GM19193 (cell line): ENCODE measurements around the gene LMO4.

Experiments
- POLR2A ChIP-seq: IDR thresholded peaks from 4 replicates; pipeline ENCODE4 v1.6.1; 2011; ENCODE audit not compliant: insufficient read depth, insufficient read length; ENCODE audit errors: extremely low read depth

LMO4 gene, protein sequence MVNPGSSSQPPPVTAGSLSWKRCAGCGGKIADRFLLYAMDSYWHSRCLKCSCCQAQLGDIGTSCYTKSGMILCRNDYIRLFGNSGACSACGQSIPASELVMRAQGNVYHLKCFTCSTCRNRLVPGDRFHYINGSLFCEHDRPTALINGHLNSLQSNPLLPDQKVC

GRCh38 chr1:87328272-87329050 lies at the start of gene LMO4:
LMO4 (plus strand) TSS chr1:87328880; CDS start chr1:87332016, 3,136 bp downstream.
- TF ChIP-seq POLR2A = peak; percentile 82

DNA sequence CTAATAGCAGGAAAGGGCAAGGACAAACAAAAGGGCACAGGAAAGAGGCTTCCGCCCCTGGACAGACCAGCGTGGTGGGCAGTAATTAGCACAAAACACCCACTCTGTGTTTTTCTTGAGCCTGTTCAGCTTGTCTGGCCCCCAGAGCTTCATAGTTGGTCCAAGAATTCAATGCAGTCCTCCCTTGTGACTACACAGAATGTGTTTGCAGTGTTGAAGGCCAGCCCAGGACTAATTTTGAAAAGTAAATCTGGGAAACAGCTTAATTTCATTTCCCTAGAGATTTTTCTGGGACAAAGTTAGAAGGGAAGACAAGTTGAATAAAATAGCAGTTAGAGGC lies 49.2 kb upstream of the LMO4 start:
- no peak for TF ChIP-seq POLR2A

DNA sequence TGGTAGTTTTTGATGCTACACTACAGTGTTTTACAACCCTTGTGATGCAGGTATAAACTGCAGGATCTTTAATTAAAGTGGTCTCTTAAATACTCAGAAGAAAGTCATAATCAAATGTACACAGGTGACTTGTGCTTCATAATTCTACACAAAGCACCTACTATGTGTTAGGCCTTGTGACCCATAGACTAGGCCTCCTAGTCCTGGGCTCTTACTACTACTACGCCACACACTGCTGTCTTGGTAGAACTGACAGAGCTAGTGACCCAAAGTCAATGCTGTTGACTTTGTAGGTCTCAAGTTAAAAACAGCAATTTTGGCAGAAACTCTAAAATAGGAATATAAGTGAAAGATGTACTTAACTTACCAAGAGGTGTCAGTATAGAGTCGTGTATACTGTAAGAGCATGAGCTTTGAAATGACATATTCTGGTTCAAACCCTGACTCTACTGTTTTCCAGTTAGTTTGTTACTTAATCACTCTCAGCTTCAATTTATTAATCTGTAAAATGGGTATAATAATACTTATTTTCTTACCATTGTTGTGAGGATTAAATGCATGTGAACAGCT lies 48.6 kb upstream of the LMO4 start:
- TF ChIP-seq POLR2A = no peak

- no peak for TF ChIP-seq POLR2A
Measured at GRCh38 chr1:87284456-87285240, 44.0 kb upstream of the LMO4 start.

DNA sequence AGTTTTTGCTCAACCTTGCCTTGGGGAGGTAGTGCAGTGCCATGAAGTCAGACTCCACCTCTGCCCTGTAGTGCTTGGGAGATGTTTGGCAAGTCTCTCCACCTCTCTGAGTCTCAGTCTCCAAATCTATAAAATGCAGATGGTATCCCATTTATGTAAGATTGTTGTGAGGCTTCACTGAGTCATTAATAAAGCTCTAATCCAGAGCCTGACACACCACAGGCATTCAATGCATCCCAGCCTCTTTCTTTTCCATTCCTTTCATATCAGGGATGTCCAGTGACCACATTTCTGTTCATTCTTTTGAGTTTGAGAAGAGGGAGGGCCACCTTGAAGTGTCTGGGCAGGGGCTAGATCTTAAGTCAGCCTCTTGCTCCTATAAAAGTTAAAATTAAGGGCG lies 37.6 kb upstream of the LMO4 start:
- no peak for TF ChIP-seq POLR2A

GRCh38 chr1:87292684-87293493 lies 35.8 kb upstream of the LMO4 start:
- TF ChIP-seq POLR2A = no peak

GRCh38 chr1:87294633-87295032 lies 34.0 kb upstream of the LMO4 start:
- TF ChIP-seq POLR2A = no peak

DNA sequence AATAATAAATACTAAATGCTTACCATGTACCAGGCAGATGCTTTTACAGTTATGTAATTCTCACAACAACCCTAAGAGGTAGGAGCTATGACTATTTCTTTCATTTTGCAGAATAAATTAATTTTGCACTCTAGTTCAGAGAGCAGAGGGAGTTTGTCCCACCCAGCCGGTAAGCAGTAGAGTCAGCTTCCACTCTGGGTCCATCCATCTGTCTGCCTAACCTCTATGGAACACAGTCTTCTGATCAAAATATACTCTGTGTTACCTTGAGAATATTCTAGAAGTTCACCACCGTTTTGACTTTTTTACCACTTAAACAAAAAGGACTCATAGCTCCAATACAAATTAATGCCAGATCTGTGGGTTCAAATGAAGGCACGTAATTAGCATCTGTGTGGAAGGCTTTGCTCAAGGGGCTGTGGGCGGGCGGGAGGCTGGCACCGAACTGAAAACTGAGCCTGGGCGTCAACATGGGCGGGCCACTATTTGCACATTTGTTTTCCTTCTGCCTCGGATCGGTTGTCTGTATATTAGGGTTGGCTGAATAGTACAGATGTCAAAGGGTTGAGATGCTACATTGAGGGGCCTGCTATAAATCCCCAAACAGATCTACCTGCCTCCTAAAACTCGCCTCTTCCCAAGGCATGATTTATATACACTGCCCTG lies 33.1 kb upstream of the LMO4 start:
- TF ChIP-seq POLR2A = no peak

DNA sequence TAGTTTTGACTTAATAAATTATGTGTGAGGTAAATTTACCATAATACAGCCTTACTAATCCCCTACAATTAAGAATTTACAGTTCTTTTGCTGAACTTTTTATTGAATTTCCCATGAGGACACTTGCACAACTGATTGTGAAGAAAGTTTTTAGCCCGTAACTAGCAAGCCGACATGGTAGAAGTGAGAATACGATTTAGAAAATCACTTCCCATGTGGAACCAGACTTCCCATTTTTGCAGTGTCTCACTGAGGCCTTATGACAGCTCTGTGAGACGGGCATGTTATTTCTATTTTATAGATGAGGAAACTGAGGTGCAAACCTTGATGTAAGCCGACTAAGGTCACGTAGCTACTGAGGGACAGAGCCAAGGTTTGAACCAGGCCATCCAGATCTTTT lies 32.5 kb upstream of the LMO4 start:
- no peak for TF ChIP-seq POLR2A

- no peak for TF ChIP-seq POLR2A
Measured at GRCh38 chr1:87299661-87300060, 29.0 kb upstream of the LMO4 start.

DNA sequence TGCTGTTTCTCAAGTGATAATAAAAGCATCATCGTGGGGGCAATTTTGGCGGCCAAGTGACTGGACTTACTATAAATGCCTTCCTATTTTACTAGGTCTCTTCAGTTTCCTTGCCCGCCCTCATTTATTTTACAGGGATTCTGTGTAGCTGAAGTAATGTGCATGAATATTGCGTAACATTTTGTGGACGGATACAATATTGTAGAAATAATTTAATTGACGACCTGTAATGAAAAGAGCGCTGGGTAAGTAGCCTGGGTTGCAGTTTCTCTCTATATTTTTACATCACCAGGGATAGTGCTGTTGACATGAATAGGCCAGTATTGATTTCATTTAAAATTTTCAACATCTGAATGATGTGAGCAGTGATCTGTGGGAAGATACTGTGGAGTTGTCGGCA lies 28.1 kb upstream of the LMO4 start:
- TF ChIP-seq POLR2A = no peak

DNA sequence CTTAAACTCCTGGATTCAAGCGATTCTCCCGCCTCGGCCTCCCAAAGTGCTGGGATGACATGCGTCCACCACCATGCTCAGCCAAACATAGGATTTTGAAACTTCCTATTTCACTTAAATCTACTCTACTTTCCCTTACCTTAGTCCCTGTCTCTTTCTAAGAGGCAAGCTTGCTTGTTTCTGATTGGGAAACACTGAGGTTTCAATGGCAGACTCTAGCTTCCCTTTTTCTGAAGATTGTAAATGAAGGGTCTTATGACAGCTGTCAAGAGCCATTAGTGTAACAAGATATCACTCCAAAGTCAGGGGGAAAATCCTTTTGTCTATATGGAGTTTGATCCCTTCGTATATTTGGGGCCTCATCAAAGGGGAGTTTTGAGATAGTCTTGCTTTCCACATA lies 23.5 kb upstream of the LMO4 start:
- TF ChIP-seq POLR2A = no peak

GRCh38 chr1:87305762-87306161 lies 22.9 kb upstream of the LMO4 start:
- TF ChIP-seq POLR2A = no peak

- TF ChIP-seq POLR2A = no peak
Measured at GRCh38 chr1:87307306-87307705, 21.4 kb upstream of the LMO4 start.
